T-helper 2 cell treated with Interferon-gamma antibody and Interleukin-4, amounts not matched to agents 5 μg/mL and 100 μg/mL, for 36 hours (primary cell): ENCODE results near the gene CHAD.

ENCODE experiments used
- DNase-seq: peaks from one replicate; pipeline ENCODE4 v3.0.0; 2021; ENCODE audit warnings: low spot score
- H3K27ac Mint-ChIP-seq: one replicate; pipeline ENCODE4 v1.8.0; 2021; ENCODE audit warnings: mild to moderate bottlenecking, mixed read lengths
- H3K27me3 Mint-ChIP-seq: one replicate; pipeline ENCODE4 v1.8.0; 2021; ENCODE audit warnings: low read depth, mixed read lengths
- H3K36me3 Mint-ChIP-seq: one replicate; pipeline ENCODE4 v1.8.0; 2021; ENCODE audit warnings: low read depth, mixed read lengths
- H3K4me1 Mint-ChIP-seq: one replicate; pipeline ENCODE4 v1.8.0; 2021; ENCODE audit warnings: low read depth, mixed read lengths
- H3K4me3 Mint-ChIP-seq: one replicate; pipeline ENCODE4 v1.8.0; 2022; ENCODE audit warnings: mild to moderate bottlenecking, moderate library complexity, mixed read lengths
- H3K9me3 Mint-ChIP-seq: one replicate; pipeline ENCODE4 v1.8.0; 2021; ENCODE audit warnings: mixed read lengths

Gene CHAD, protein sequence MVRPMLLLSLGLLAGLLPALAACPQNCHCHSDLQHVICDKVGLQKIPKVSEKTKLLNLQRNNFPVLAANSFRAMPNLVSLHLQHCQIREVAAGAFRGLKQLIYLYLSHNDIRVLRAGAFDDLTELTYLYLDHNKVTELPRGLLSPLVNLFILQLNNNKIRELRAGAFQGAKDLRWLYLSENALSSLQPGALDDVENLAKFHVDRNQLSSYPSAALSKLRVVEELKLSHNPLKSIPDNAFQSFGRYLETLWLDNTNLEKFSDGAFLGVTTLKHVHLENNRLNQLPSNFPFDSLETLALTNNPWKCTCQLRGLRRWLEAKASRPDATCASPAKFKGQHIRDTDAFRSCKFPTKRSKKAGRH

GRCh38 chr17:50468304-50469207, at the start of gene CHAD:
CHAD (minus strand) TSS chr17:50468880; CDS start chr17:50468813, 67 bp downstream.
- peaks cover 26% of the 10 kb centered on the region for H3K27me3 Mint-ChIP-seq
- H3K27ac Mint-ChIP-seq: no peak within 1 kb of the TSS
- H3K9me3 Mint-ChIP-seq: no peaks in the 10 kb centered on the region
- H3K4me1 Mint-ChIP-seq: no peaks in the 10 kb centered on the region
- H3K4me3 Mint-ChIP-seq: no peak within 1 kb of the TSS
- DNase-seq: no peak
- no peaks in the 10 kb centered on the region for H3K36me3 Mint-ChIP-seq

DNA sequence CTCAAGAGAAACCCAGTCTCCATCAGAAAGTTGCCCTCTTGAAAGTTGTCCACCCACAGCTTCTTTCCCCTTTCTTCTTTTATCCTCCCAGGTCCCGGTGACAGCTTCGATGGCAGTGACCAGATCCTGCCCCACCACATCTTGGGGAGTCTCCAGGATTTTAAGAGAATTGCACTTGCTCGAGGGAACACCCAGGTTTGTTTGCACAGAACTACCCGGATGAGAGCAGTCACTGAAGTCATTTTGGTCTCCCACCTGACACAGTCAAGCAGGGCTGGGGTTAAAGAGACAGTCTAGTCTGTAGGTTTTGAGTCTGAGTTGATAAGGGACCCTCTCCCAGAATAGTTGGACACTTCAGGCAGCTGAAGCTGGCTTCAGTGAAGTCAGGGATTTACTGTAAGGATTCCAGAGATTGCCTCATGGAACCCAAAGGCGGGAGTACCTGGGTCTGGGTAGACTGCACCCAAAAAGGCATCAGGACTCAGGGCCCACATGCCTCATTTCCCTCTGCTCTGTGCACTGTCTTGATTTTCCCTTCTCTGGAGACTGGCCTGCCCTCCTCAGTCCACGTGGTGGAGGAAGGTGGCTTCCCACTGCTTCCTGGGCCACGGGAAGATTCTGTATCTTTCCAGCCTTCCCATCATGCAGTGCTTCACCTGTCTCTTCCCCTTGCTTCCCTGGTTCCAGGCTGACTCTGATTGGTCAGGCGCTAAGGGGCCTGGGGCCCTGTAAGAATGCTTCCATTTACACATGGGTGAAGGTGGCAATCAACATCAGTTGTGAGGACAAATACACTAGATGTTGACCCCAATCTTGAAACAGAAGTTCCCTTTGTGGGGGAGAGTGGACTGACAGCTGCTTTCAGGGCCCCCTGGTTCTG, 49.1 kb upstream of the CHAD start:
- peak overlapping the region; percentile 42 for H3K4me3 Mint-ChIP-seq
- H3K36me3 Mint-ChIP-seq: peaks cover 2% of the 10 kb centered on the region
- no peaks in the 10 kb centered on the region for H3K9me3 Mint-ChIP-seq
- no peak for DNase-seq
- peaks cover 2% of the 10 kb centered on the region for H3K4me1 Mint-ChIP-seq
- no peak overlapping the region for H3K27ac Mint-ChIP-seq
- no peaks in the 10 kb centered on the region for H3K27me3 Mint-ChIP-seq

GRCh38 chr17:50517011-50517410, 48.3 kb upstream of the CHAD start:
- Mint-ChIP-seq H3K4me3 (peak overlapping the region; percentile 42), H3K9me3 (no peaks in the 10 kb centered on the region), H3K27me3 (no peaks in the 10 kb centered on the region), H3K4me1 (peaks cover 6% of the 10 kb centered on the region), H3K36me3 (no peaks in the 10 kb centered on the region), H3K27ac (no peak overlapping the region)
- no peak for DNase-seq

- DNase-seq: no peak
- H3K36me3 Mint-ChIP-seq: no peaks in the 10 kb centered on the region
- no peaks in the 10 kb centered on the region for H3K9me3 Mint-ChIP-seq
- no peaks in the 10 kb centered on the region for H3K27me3 Mint-ChIP-seq
- no peak overlapping the region for H3K27ac Mint-ChIP-seq
- H3K4me1 Mint-ChIP-seq: peaks cover 21% of the 10 kb centered on the region
- H3K4me3 Mint-ChIP-seq: no peak overlapping the region
Observed at GRCh38 chr17:50514936-50515702, 46.4 kb upstream of the CHAD start.

DNA sequence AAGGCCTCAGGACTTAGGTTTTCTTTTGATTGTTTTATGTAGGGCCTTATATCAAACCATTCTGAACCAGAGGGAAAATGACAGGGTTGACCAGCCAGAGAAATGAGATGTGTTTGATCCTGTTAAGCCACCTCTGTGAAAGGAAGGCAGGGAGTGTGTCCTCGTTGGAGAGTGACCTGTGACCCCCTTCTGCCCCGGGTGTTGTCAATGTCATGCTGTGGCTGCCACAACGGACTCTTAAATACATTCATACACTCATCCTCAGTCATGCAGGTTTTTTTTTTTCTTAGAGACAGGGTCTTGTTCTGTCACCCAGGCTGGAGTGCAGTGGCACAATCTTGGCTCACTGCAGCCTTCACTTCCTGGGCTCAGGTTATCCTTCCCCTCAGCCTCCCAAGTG, 45.7 kb upstream of the CHAD start:
- Mint-ChIP-seq H3K9me3 (no peaks in the 10 kb centered on the region), H3K36me3 (no peaks in the 10 kb centered on the region), H3K27me3 (no peaks in the 10 kb centered on the region), H3K4me3 (no peak overlapping the region), H3K27ac (no peak overlapping the region), H3K4me1 (peaks cover 29% of the 10 kb centered on the region)
- DNase-seq: no peak

GRCh38 chr17:50513495-50513894, 44.8 kb upstream of the CHAD start:
- no peak overlapping the region for H3K4me3 Mint-ChIP-seq
- H3K36me3 Mint-ChIP-seq: peaks cover 3% of the 10 kb centered on the region
- no peak for DNase-seq
- H3K27ac Mint-ChIP-seq: no peak overlapping the region
- H3K27me3 Mint-ChIP-seq: no peaks in the 10 kb centered on the region
- H3K9me3 Mint-ChIP-seq: no peaks in the 10 kb centered on the region
- peaks cover 37% of the 10 kb centered on the region for H3K4me1 Mint-ChIP-seq

- Mint-ChIP-seq H3K27ac (peak overlapping the region; percentile 92), H3K36me3 (peaks cover 3% of the 10 kb centered on the region), H3K27me3 (no peaks in the 10 kb centered on the region), H3K4me3 (peak overlapping the region; percentile 53), H3K9me3 (no peaks in the 10 kb centered on the region), H3K4me1 (peaks cover 39% of the 10 kb centered on the region)
- peak; percentile 57 for DNase-seq
Observed at GRCh38 chr17:50511058-50511457, 42.4 kb upstream of the CHAD start.

DNA sequence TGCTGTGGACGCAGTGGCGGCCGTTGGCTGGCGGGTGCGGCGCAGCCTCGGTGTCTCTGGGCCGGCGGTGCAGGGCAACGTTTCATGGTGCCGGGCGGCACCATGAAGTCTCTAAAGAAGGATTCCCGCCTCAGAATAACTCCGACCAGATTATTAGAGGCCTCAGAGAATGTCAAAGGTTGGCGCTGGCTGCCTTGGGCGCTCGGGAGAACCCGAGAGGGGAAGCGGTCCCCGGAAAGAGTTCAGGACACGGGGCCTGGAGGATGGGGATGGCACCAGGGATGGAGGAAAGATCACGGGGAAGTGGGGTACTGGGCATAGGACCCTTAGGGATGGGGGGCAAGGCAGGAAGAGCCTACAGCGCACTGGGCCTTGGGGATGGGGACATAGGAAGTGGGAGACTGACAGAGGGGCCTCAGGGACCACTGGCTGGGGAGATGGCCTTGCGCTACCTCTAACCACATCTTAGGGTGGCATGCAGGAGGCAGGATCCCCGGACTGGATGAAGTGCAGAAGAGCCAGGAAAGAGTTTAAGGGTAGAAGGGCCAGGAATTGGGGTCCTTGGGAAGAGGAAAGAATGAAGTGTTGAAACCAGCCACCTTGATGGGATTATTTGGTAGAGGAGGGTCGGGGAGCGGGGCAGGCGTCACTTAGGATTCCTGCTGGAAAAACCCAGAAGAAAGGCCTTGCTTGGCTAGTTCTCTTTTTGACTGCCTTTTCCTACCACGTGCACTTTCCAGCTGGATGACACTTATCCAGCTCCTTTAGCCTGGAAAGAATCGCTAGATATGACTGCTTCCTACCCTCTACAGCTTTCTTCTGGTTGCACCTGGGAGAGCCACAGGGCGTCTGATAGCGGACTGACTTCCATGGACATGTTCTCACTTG, 40.1 kb upstream of the CHAD start:
- H3K27me3 Mint-ChIP-seq: no peaks in the 10 kb centered on the region
- H3K27ac Mint-ChIP-seq: peak overlapping the region; percentile 92
- H3K36me3 Mint-ChIP-seq: peaks cover 3% of the 10 kb centered on the region
- no peaks in the 10 kb centered on the region for H3K9me3 Mint-ChIP-seq
- DNase-seq: no peak
- peak overlapping the region; percentile 95 for H3K4me3 Mint-ChIP-seq
- peaks cover 49% of the 10 kb centered on the region for H3K4me1 Mint-ChIP-seq

DNA sequence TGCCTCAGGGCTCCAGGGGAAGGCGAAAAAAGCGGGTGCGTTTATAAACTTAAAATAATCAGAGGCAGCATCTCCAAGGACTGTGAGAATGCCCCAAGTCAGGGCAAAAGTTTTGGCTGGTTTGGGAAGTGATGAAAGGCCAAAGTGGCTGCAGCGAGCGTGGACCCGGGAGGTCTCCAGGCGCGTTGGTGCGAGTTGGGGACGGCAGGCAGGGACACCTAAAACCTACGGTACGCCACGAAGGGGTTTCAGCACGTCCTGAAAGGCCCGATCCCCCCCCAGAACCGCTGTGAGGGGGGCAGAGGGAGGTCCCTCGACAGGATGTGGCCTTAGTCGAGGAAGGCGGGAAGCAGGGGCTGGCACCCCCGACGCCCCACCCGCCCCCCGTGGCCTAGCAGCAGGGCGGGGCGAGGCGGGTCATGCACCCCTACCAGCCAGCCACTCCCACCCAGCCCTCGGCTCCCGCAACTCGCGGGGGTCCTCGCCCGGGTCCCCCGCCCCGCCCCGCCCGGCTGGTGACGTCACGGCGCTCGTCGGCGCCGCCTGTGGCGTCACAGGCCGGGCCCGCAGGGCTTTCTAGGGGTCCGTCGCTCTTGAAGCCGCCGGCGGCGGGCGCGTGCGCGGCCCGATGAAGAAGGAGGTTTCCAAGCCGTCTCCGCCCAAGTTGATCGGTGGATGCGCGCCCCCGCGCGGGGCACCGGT, 39.3 kb upstream of the CHAD start, which contains the start of gene MYCBPAP:
Gene MYCBPAP (plus strand): TSS at position 569 of the 702 bp plus-strand sequence. CDS start 236 bp downstream, outside the sequence.
- H3K4me3 Mint-ChIP-seq: peak within 1 kb of the TSS; percentile 95
- DNase-seq: peak; percentile 83
- H3K27me3 Mint-ChIP-seq: no peaks in the 10 kb centered on the region
- no peaks in the 10 kb centered on the region for H3K9me3 Mint-ChIP-seq
- peak within 1 kb of the TSS; percentile 96 for H3K27ac Mint-ChIP-seq
- peaks cover 54% of the 10 kb centered on the region for H3K4me1 Mint-ChIP-seq
- H3K36me3 Mint-ChIP-seq: peaks cover 3% of the 10 kb centered on the region

DNA sequence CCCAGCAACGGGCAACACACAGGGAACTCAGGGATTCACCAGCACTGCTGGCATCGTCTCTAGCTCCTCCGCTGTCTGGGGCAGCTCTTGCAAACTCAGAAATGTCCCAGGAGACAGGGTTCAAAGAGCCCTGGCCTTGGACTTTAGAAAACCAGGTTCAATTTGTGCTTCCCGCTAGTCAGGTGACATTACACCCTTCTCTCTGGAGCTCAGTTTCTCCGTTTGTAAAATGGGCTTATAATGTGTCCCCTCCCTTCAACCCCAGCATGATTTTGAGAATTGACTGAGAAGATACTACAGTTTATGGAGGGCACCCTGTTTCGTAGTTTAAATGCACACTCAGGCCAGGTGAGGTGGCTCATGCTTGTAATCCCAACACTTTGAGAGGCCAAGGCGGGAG, 37.6 kb upstream of the CHAD start:
- peaks cover 3% of the 10 kb centered on the region for H3K36me3 Mint-ChIP-seq
- no peak overlapping the region for H3K27ac Mint-ChIP-seq
- DNase-seq: no peak
- no peaks in the 10 kb centered on the region for H3K9me3 Mint-ChIP-seq
- no peak overlapping the region for H3K4me3 Mint-ChIP-seq
- H3K4me1 Mint-ChIP-seq: peaks cover 47% of the 10 kb centered on the region
- H3K27me3 Mint-ChIP-seq: no peaks in the 10 kb centered on the region

- Mint-ChIP-seq H3K27me3 (no peaks in the 10 kb centered on the region), H3K27ac (peak overlapping the region; percentile 11), H3K9me3 (no peaks in the 10 kb centered on the region), H3K4me3 (no peak overlapping the region), H3K36me3 (peaks cover 3% of the 10 kb centered on the region), H3K4me1 (peaks cover 40% of the 10 kb centered on the region)
- no peak for DNase-seq
Observed at GRCh38 chr17:50505591-50506130, 37.0 kb upstream of the CHAD start.
